Endometrial microvascular endothelial cells (primary cell): ENCODE results near the gene SLC8A2. TPM values are rescaled to one million over a fixed set of nuclear protein-coding genes. Genes with fewer than 3 reads are reported as not detected.
"Not testable (repeated sequence)": the region's sequence is repeated elsewhere in the genome, so short reads cannot be mapped to it uniquely, and the experiment has no call there.

Experiments
- in situ Hi-C: cut with HindIII; loops from 2 replicates; pipeline ENCODE4 v1.10.0; 2017; ENCODE audit warnings: low sequenced_read_pairs, low pct_unique_long_range_greater_than_20kb; ENCODE audit errors: inconsistent ontology term
- total RNA-seq: library from RNA; depleted of rRNA; stranded (reverse); fragments of >200 nt; gene quantifications from one replicate; pipeline ENCODE4 v1.2.3, GENCODE V29; 2015; ENCODE audit errors: inconsistent ontology term

SLC8A2 gene
- total RNA-seq, 1 donor from 2014 or later, result not detected

GRCh38 chr19:47419030-47419783 lies 52.5 kb downstream of the SLC8A2 start, which contains the start of gene MEIS3:
Gene MEIS3 (minus strand): TSS chr19:47419527. CDS start chr19:47419081, 446 bp downstream.
- in situ Hi-C loops, result no loop called here

DNA sequence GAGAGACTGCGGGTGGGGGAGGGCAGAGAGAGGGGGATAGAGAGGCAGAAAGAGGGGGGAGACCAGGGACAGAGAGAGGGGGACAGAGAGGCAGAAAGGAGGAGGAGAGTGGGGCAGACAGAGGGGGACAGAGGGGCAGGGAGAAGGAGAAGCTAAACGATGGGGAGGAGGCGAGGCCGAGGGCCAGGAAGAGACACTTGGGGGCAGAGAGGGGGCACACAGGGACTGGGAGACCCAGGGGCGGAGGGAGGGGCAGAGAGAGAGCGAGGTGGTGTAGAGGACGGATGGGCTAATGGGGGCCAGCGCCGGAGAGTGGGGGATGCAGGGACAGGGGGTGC lies 53.0 kb downstream of the SLC8A2 start:
- in situ Hi-C loops, result no loop called here

- in situ Hi-C loops, result no loop called here
Observed at GRCh38 chr19:47417746-47418691, 53.7 kb downstream of the SLC8A2 start.

- in situ Hi-C loops, result no loop called here
Observed at GRCh38 chr19:47417107-47417745, 54.5 kb downstream of the SLC8A2 start.

DNA sequence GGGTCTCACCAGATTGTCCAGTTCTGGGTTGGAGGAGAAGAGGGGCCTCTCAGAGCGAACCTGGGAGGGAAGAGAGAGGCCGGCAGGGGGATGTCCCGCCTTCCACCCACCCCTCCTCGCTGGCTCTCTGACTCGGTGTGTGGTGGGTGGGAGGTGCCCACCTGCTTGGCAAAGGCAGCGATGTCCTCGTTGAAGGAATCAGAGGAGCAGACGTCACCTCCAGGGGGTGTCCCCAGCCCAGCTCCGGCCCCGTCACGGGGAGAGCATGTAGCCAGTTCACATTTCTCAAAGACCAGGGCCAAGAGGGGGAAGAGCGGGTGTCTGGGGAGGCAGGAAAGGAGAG lies 55.1 kb downstream of the SLC8A2 start:
- in situ Hi-C loops, result no loop called here

DNA sequence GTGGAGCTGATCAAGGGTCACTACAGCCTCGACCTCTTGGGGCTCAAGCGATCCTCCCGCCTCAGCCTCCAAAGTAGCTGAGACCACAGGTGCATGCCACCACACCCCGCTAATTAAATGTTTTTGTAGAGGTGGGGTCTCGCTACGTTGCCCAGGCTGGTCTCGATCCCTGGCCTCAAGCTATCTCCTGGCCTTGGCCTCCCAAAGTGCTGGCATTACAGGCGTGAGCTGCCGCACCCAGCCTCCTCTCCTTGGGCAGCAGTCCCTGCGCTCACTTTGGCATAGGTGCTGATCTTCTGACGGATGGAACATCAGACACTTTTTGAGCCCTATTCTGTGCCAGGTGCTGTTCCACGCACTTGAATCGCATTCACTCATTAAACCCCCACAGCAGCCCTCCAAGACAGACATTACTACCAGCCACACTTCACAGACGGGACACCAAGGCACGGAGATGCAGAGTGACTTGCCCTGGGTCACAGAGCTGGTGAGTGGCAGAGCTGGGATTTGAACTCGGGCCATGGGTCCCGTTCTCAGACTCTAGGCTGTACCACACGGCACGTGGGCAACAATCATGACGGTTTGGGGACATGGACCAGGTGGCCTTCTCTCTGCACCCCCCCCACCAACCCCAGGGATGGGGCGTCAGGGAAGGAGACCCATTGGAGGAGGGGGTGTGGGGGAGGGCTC lies 55.6 kb downstream of the SLC8A2 start:
- in situ Hi-C loops, result no loop called here

DNA sequence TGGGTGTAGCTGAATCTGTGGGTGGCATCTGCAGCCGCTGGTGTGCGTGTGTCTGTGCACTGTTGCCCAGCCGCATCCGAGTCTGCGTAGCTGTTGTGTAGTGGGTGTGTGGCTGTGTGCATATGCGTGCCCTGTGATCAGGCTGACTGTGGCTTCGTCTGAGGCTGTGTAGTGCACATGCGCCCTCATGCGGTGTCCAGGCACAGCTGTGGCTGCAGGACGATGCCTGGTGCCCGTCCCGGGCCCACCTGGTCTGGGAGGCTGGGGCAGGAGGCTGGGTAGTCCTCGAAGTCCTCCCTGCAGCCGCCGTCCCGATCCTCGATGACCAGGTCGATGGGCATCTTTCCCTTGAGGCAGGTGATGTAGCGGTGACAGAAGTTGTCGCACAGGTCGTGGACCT lies 57.2 kb downstream of the SLC8A2 start:
- in situ Hi-C loops, result no loop called here

- in situ Hi-C loops, result no loop called here
Observed at GRCh38 chr19:47413941-47414340, 57.8 kb downstream of the SLC8A2 start.

DNA sequence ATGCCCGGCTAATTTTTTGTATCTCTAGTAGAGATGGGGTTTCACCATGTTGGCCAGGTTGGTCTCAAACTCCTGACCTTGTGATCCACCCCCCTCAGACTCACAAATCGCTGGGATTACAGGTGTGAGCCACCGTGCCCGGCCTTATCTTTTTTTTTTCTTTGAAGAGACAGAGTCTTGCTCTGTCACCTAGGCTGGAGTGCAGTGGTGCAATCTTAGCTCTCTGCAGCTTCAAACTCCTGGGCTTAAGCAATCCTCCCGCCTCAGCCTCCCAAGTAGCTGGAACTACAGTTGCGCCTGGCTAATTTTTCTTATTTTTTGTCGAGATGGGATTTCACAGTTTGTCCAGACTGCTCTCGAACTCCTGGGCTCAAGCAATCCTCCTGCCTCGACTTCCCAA lies 60.0 kb downstream of the SLC8A2 start:
- in situ Hi-C loops, result not testable (repeated sequence)

DNA sequence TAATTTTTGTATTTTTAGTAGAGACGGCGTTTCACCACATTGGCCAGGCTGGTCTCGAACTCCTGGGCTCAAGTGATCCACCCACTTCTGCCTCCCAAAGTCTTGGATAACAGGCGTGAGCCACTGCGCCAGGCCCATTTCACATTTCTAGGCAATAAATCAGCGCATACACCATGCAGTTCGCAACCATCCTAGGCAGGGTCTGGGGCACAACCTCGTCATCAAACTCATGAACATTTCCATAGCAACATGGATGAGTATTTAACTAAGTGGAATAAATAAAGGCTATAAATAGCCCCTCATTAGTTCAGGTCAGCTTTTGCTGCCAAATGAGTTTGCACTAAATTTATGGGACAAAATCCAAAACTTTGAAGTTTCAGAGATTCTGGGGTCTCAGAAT lies 60.6 kb downstream of the SLC8A2 start:
- in situ Hi-C loops, result no loop called here

GRCh38 chr19:47408156-47408938 lies 63.3 kb downstream of the SLC8A2 start:
- in situ Hi-C loops, result no loop called here

DNA sequence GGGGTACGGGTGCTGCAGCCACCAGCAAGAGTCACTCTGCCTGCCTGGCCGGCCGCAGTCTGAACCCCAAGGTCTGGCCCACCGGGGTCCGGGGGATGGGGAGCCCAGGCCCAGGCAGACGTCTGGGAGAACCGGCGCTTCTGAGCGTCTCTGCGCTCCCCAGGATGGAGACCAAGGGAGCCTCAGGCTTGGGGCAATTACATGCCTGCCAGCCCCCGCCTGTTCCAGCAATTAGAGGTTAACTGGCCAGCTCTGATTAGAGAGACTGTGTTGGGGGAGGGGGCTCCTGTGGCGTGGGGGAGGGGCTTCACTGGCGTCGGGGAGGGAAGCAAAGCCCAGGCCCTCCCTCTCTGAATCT lies 64.3 kb downstream of the SLC8A2 start:
- in situ Hi-C loops, result no loop called here

GRCh38 chr19:47406711-47407416 lies 64.8 kb downstream of the SLC8A2 start:
- in situ Hi-C loops, result no loop called here

GRCh38 chr19:47405854-47406417 lies 65.8 kb downstream of the SLC8A2 start:
- in situ Hi-C loops, result no loop called here

DNA sequence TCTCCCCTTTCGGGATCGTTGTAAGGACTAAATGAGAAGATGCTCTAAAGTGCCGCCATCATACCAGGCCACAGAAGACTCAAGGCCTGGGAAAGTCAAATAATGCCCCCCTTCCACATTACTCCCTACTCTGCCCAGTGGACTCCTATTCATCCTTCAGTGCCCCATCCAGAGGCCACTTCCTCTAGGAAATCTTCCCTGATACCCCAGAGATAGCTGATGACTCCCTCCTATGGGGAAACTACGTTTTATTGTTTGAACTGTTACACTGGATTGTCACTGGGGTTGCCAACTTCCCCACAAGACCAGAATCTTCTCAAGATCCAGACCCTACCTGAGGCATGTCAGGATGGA lies 66.5 kb downstream of the SLC8A2 start:
- in situ Hi-C loops, result no loop called here

DNA sequence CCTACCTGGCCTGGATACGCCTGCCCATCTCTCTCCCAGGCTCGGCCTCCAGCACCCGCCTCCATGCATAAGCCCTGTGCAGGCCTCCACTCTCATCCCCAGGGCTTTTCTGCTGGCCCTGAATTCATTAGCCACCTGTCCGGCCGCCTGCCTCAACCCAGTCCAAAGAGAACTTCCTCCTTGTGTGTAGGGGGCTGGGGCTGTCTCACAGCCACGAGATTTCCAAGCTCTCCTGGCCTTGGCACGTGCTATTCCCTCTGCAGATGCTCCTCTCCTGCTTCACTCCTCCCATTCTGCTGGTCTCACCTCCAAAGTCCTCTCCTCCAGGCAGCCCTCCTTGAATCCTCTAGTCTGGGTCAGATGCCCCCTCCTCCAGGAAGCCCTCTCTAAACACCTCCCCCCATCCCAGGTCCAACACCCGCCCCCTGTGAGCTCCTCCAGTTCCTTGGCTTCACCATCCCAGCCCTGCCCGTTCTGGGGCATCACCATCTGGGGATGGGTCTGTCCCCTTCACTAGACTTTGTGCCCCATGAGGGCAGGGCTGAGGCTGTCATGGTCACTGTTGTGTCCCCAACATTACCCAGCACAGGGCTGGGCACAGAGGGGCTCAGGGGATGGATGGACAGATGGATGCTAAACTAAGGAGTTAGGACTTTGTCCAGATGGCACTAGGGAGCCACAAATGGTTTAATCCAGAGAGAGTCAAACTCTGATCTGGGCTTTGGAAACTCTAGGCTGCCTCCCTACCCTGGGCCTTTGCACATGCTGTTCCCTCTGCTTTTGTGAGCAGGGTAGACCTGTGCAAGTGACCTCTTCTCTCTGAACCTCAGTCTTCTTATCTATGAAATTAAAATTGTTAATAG lies 67.1 kb downstream of the SLC8A2 start:
- in situ Hi-C loops, result no loop called here

DNA sequence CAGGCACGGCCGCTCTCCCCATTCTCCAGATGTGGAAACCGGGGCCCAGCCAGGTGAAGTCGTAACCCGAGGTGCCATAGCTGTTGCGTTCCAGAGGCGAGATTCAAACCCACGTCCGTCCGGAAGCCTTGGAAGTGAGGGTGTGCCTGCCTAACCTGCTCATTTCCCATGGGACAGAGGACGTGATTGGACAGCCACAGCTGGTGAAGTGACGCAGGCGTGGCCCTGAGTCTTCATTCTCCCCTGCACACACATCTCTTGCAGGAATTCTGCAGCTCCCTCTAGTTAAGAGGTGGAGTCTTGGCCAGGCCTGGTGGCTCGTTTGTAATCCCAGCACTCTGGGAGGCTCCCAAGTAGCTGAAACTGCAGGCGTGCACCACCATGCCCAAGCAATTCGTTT lies 69.2 kb downstream of the SLC8A2 start:
- in situ Hi-C loops, result no loop called here
